Left lung (tissue), 10 donors: ENCODE data around the gene OSBP2. TPM values are rescaled to one million over a fixed set of nuclear protein-coding genes. Genes with fewer than 3 reads are reported as not detected.
A peak's percentile ranks its signal among the peaks of the same experiment; 100 is the strongest.

Source experiments
- ATAC-seq: fragments of 200-7000 bp; cut with Tn5 transposase; one replicate; pipeline ENCODE4 v1.9.1; 2020; ENCODE audit warnings: moderate library complexity
- DNase-seq, 4 donors: peaks; one replicate each; pipeline ENCODE4 v3.0.0-alpha.2; 2013 to 2020
- H3K27ac ChIP-seq, 2 donors: fragments of 200-600 bp; sonication (generic) in 1 of 2; one replicate each; pipeline versions ENCODE4 v1.5.0 to v1.8.0; 2020 to 2021
- H3K27me3 ChIP-seq, 2 donors: fragments of 200-600 bp; sonication (generic) in 1 of 2; one replicate each; pipeline versions ENCODE4 v1.5.0 to v1.8.0; 2020 to 2021
- H3K36me3 ChIP-seq, 2 donors: fragments of 200-600 bp; sonication (generic) in 1 of 2; one replicate each; pipeline versions ENCODE4 v1.5.0 to v1.8.0; 2020 to 2021
- H3K4me1 ChIP-seq, 2 donors: fragments of 200-600 bp; one replicate each; pipeline ENCODE4 v1.8.0; 2021
- H3K4me3 ChIP-seq, 2 donors: fragments of 200-600 bp; sonication (generic) in 1 of 2; one replicate each; pipeline versions ENCODE4 v1.5.0 to v1.8.0; 2020 to 2021; ENCODE audit warnings: mild to moderate bottlenecking in 1 of 2
- H3K9me3 ChIP-seq, 2 donors: fragments of 200-600 bp; sonication (generic) in 1 of 2; one replicate each; pipeline versions ENCODE4 v1.5.0 to v1.8.0; 2020 to 2021
- CTCF ChIP-seq, 2 donors: fragments of 200-600 bp; sonication (generic) in 1 of 2; IDR thresholded peaks; one replicate each; pipeline versions ENCODE4 v1.5.0 to v1.8.0; 2021; ENCODE audit warnings: antibody characterized with exemption in 2 of 2
- intact Hi-C, 2 donors: fragments of 100-400 bp; cut with DNase I; formaldehyde crosslinking; loops; one replicate each; pipeline versions ENCODE4 v1.11.2 to v1.14.2; 2022
- polyA plus RNA-seq, 6 donors: library from polyadenylated mRNA; unstranded; fragments of 120-200 nt; gene quantifications; one replicate each; pipeline ENCODE4 v1.2.1, GENCODE V29; 2013; ENCODE audit not compliant: insufficient read length in 6 of 6
- total RNA-seq, 2 donors: library from RNA; stranded (reverse); fragmentation: NEBNext Ultra II Directional; extraction: Animal tissue kit (Norgen Biotek cat#: 25700); gene quantifications; one replicate each; pipeline ENCODE4 v1.2.1, GENCODE V29; 2021
- donor health status: DM: no; HTN: yes; CAD: no.
- donor health status: DM: no; HTN: no; CAD: no.

The OSBP2 gene
- total and polyA plus RNA-seq, 8 donors: 4.0 to 21.0 (median 15.8) TPM

- DNase-seq (no peak), ATAC-seq (no peak)
- no peak for TF ChIP-seq CTCF (IDR thresholded peaks at IDR 0.05)
- Histone ChIP-seq H3K4me3 (no peak overlapping the region), H3K27ac (no peak overlapping the region), H3K4me1 (no peaks in the 10 kb centered on the region), H3K36me3 (peaks cover 0 to 3% of the 10 kb centered on the region in 2 donors), H3K9me3 (no peaks in the 10 kb centered on the region), H3K27me3 (no peaks in the 10 kb centered on the region)
- intact Hi-C loops: no loop called here
These were observed 189.0 kb downstream of the OSBP2 start for GRCh38 chr22:30883586-30884145.

GRCh38 chr22:30884211-30885000, 189.7 kb downstream of the OSBP2 start:
- Histone ChIP-seq H3K27me3 (no peaks in the 10 kb centered on the region), H3K36me3 (peaks cover 0 to 7% of the 10 kb centered on the region in 2 donors), H3K9me3 (no peaks in the 10 kb centered on the region), H3K4me1 (no peaks in the 10 kb centered on the region), H3K4me3 (no peak overlapping the region), H3K27ac (no peak overlapping the region)
- no peak for TF ChIP-seq CTCF (IDR thresholded peaks at IDR 0.05)
- no peak for ATAC-seq
- intact Hi-C loops: no loop called here
- DNase-seq: peak in 1 of 4 donors; percentile 47

GRCh38 chr22:30885001-30885366, 190.3 kb downstream of the OSBP2 start:
- no peaks in the 10 kb centered on the region for H3K27me3 ChIP-seq
- no peak overlapping the region for H3K27ac ChIP-seq
- TF ChIP-seq CTCF (IDR thresholded peaks at IDR 0.05): no peak
- no peaks in the 10 kb centered on the region for H3K9me3 ChIP-seq
- intact Hi-C loops: no loop called here
- no peak for DNase-seq
- H3K4me1 ChIP-seq: no peaks in the 10 kb centered on the region
- no peak overlapping the region for H3K4me3 ChIP-seq
- H3K36me3 ChIP-seq: peaks cover 0 to 7% of the 10 kb centered on the region in 2 donors
- no peak for ATAC-seq

GRCh38 chr22:30885591-30885990, 190.9 kb downstream of the OSBP2 start:
- intact Hi-C loops: no loop called here
- no peaks in the 10 kb centered on the region for H3K27me3 ChIP-seq
- H3K36me3 ChIP-seq: peaks cover 0 to 7% of the 10 kb centered on the region in 2 donors
- no peaks in the 10 kb centered on the region for H3K4me1 ChIP-seq
- H3K9me3 ChIP-seq: no peaks in the 10 kb centered on the region
- H3K4me3 ChIP-seq: no peak overlapping the region
- TF ChIP-seq CTCF (IDR thresholded peaks at IDR 0.05): no peak
- ATAC-seq (no peak), DNase-seq (peak in 1 of 4 donors; percentile 62)
- H3K27ac ChIP-seq: no peak overlapping the region

GRCh38 chr22:30887453-30887852, 192.8 kb downstream of the OSBP2 start:
- Histone ChIP-seq H3K36me3 (peaks cover 0 to 7% of the 10 kb centered on the region in 2 donors), H3K9me3 (no peaks in the 10 kb centered on the region), H3K27ac (no peak overlapping the region), H3K4me3 (no peak overlapping the region), H3K27me3 (no peaks in the 10 kb centered on the region), H3K4me1 (no peaks in the 10 kb centered on the region)
- intact Hi-C loops: no loop called here
- DNase-seq: peak in 2 of 4 donors; percentile 15 to 76
- ATAC-seq: no peak
- no peak for TF ChIP-seq CTCF (IDR thresholded peaks at IDR 0.05)
